GM18951 (cell line): ENCODE data around the gene LGMN.

Source experiments
- POLR2A ChIP-seq: IDR thresholded peaks from 4 replicates; pipeline ENCODE4 v1.6.1; 2011; ENCODE audit warnings: mild to moderate bottlenecking; ENCODE audit not compliant: insufficient read length, insufficient read depth; ENCODE audit errors: extremely low read depth
- in situ Hi-C: fragments of 300-500 bp; cut with MboI; formaldehyde crosslinking; loops from one replicate; pipeline ENCODE4 v1.12.0; 2022; ENCODE audit warnings: low sequenced_read_pairs, mixed read lengths, inconsistent platforms; ENCODE audit not compliant: unreplicated experiment

The LGMN gene

GRCh38 chr14:92747701-92748258 lies 647 bp downstream of the LGMN start:
- in situ Hi-C loops, result no loop called here
- TF ChIP-seq POLR2A, result no peak

- in situ Hi-C loops, result no loop called here
- TF ChIP-seq POLR2A, result no peak
These were observed 4.2 kb downstream of the LGMN start for GRCh38 chr14:92744198-92744597.

GRCh38 chr14:92740440-92740839 lies 8.0 kb downstream of the LGMN start:
- in situ Hi-C loops, result no loop called here
- TF ChIP-seq POLR2A, result no peak

- in situ Hi-C loops, result no loop called here
- no peak for TF ChIP-seq POLR2A
These were observed 10.7 kb downstream of the LGMN start for GRCh38 chr14:92737619-92738188.

- in situ Hi-C loops, result no loop called here
- no peak for TF ChIP-seq POLR2A
These were observed 11.2 kb downstream of the LGMN start for GRCh38 chr14:92737206-92737605.

- no peak for TF ChIP-seq POLR2A
- in situ Hi-C loops, result no loop called here
These were observed 13.1 kb downstream of the LGMN start for GRCh38 chr14:92735344-92735743.

GRCh38 chr14:92734618-92735017 lies 13.8 kb downstream of the LGMN start:
- in situ Hi-C loops, result no loop called here
- TF ChIP-seq POLR2A, result no peak

- TF ChIP-seq POLR2A, result no peak
- in situ Hi-C loops, result no loop called here
These were observed 15.4 kb downstream of the LGMN start for GRCh38 chr14:92733007-92733406.

- in situ Hi-C loops, result no loop called here
- TF ChIP-seq POLR2A, result no peak
These were observed 16.8 kb downstream of the LGMN start for GRCh38 chr14:92731622-92732115.

- in situ Hi-C loops, result no loop called here
- TF ChIP-seq POLR2A, result no peak
These were observed 18.6 kb downstream of the LGMN start for GRCh38 chr14:92729634-92730358.

GRCh38 chr14:92728759-92729364 lies 19.6 kb downstream of the LGMN start:
- in situ Hi-C loops, result no loop called here
- TF ChIP-seq POLR2A, result no peak

- TF ChIP-seq POLR2A, result no peak
- in situ Hi-C loops, result no loop called here
These were observed 21.5 kb downstream of the LGMN start for GRCh38 chr14:92726933-92727262.

- no peak for TF ChIP-seq POLR2A
- in situ Hi-C loops, result no loop called here
These were observed 22.1 kb downstream of the LGMN start for GRCh38 chr14:92726135-92726932.

GRCh38 chr14:92724516-92725340 lies 23.7 kb downstream of the LGMN start:
- TF ChIP-seq POLR2A, result no peak
- in situ Hi-C loops, result no loop called here
